Tibial nerve (tissue), 4 donors: Measurements from ENCODE around the gene TBC1D10B.

Experiments used
- EP300 ChIP-seq, 2 donors: sonication (generic); formaldehyde crosslinking; IDR thresholded peaks; one replicate each; pipeline ENCODE4 v1.6.1; 2017; ENCODE audit warnings: antibody characterized with exemption in 2 of 2, mild to moderate bottlenecking in 1 of 2
- POLR2A ChIP-seq, 2 donors: fragments of 450-650 bp; IDR thresholded peaks; one replicate each; pipeline ENCODE4 v1.6.1; 2017; ENCODE audit warnings: antibody characterized with exemption in 2 of 2, mild to moderate bottlenecking in 2 of 2, moderate library complexity in 2 of 2
- TF ChIP-seq, protein P1 (sequence below), 5 experiments: fragments of 200-600 bp in 3 of 5; fragments of 450-650 bp in 2 of 5; sonication (generic) in 3 of 5; IDR thresholded peaks; one replicate each; pipeline ENCODE4 v1.5.1; 2016 to 2019; ENCODE audit warnings: antibody characterized with exemption in 5 of 5, mild to moderate bottlenecking in 3 of 5, moderate library complexity in 2 of 5

DNA sequence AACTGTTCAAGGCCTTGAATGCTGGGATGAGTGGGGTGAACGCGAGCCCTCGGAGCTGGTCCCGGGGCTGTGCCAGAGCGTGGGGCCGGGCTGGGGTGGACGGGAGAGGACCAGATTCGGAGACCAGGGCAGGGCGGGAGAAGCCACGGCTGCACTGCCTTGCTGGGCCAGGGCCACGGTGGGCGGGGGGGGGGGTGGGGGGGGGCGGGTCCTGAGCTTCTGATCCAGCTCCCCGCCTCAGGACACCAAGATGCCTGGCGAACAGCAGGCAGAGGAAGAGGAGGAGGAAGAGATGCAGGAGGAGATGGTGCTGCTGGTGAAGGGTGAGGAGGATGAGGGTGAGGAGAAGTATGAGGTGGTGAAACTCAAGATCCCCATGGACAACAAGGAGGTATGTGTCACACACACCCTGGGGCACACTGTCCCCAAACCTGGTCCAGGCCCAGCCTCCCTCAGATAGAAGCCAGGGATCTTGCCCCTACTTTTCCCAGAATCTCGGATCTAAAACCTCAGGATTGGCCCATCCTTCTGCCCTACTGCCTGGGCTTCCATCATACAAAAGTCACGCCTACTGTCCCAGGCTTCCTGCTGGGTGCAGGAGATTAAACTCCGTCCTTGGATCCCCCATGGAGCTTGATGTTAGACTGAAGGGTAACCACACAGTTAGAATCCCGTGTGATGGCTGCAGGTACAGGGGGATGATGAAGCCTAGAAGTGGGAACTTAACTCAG, 37.7 kb upstream of the TBC1D10B start:
- TF ChIP-seq POLR2A (IDR thresholded peaks at IDR 0.05), result no peak
- TF ChIP-seq, protein P1, sequence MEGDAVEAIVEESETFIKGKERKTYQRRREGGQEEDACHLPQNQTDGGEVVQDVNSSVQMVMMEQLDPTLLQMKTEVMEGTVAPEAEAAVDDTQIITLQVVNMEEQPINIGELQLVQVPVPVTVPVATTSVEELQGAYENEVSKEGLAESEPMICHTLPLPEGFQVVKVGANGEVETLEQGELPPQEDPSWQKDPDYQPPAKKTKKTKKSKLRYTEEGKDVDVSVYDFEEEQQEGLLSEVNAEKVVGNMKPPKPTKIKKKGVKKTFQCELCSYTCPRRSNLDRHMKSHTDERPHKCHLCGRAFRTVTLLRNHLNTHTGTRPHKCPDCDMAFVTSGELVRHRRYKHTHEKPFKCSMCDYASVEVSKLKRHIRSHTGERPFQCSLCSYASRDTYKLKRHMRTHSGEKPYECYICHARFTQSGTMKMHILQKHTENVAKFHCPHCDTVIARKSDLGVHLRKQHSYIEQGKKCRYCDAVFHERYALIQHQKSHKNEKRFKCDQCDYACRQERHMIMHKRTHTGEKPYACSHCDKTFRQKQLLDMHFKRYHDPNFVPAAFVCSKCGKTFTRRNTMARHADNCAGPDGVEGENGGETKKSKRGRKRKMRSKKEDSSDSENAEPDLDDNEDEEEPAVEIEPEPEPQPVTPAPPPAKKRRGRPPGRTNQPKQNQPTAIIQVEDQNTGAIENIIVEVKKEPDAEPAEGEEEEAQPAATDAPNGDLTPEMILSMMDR (IDR thresholded peaks at IDR 0.05), result no peak
- TF ChIP-seq EP300 (IDR thresholded peaks at IDR 0.05), result no peak
